ENCODE measurements around the gene TIGD1. TPM values are rescaled to one million over a fixed set of nuclear protein-coding genes. Genes with fewer than 3 reads are reported as not detected.

TIGD1 gene
- total and polyA plus RNA-seq, 2 experiments from 2014 or later: 7.6 to 9.3 TPM

DNA sequence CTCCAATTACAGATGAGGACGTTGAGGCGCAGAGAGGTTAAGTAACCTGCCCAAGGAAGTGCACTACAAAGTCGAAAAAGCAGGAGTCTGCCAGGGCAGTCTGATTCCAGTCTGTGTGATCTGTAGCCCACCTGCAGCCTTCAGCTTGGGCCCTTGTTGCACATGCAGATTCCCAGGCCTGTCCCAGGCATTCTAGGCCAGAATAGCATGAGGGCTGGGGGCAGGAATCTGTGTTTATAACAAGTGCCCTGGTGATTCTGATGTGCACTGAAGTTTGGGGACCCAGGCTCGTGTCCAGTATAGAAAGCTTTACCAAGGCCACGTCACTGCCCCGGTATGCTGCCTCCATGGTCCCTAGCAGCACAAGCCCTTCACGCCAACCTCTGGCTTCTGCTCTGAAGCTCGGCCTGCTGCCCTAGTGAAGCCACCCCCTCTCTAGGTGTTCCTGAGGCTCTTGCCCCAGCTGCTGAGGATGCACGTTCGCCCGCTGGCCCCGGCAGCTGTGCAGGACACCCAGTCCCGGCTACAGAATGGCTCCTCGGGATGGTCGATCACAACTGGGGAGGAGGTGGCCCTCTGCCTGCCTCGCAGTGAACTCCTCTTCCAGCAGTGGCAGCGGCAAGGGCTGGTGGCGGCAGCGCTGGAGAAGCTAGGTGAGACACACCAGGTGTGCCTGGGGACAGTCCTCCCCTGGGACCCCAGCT lies 6.3 kb downstream of the TIGD1 start:
- Mint-ChIP-seq H3K4me3 (no peak overlapping the region), H3K27ac (no peak overlapping the region), H3K9me3 (peaks cover 7% of the 10 kb centered on the region; the same call in 2 of the 3 replicates), H3K27me3 (ENCODE audit: insufficient read depth, low read depth, poor library complexity) (peaks cover 8% of the 10 kb centered on the region), H3K4me1 (peaks cover 15% of the 10 kb centered on the region), H3K36me3 (ENCODE audit: low read depth) (peaks cover 24% of the 10 kb centered on the region)
- no peak overlapping the region for H3K4me3 ChIP-seq
- H3K4me2 ChIP-seq: no peak overlapping the region
- H3K27ac ChIP-seq (ENCODE audit: low read depth): no peak overlapping the region
- TF ChIP-seq, protein P1, sequence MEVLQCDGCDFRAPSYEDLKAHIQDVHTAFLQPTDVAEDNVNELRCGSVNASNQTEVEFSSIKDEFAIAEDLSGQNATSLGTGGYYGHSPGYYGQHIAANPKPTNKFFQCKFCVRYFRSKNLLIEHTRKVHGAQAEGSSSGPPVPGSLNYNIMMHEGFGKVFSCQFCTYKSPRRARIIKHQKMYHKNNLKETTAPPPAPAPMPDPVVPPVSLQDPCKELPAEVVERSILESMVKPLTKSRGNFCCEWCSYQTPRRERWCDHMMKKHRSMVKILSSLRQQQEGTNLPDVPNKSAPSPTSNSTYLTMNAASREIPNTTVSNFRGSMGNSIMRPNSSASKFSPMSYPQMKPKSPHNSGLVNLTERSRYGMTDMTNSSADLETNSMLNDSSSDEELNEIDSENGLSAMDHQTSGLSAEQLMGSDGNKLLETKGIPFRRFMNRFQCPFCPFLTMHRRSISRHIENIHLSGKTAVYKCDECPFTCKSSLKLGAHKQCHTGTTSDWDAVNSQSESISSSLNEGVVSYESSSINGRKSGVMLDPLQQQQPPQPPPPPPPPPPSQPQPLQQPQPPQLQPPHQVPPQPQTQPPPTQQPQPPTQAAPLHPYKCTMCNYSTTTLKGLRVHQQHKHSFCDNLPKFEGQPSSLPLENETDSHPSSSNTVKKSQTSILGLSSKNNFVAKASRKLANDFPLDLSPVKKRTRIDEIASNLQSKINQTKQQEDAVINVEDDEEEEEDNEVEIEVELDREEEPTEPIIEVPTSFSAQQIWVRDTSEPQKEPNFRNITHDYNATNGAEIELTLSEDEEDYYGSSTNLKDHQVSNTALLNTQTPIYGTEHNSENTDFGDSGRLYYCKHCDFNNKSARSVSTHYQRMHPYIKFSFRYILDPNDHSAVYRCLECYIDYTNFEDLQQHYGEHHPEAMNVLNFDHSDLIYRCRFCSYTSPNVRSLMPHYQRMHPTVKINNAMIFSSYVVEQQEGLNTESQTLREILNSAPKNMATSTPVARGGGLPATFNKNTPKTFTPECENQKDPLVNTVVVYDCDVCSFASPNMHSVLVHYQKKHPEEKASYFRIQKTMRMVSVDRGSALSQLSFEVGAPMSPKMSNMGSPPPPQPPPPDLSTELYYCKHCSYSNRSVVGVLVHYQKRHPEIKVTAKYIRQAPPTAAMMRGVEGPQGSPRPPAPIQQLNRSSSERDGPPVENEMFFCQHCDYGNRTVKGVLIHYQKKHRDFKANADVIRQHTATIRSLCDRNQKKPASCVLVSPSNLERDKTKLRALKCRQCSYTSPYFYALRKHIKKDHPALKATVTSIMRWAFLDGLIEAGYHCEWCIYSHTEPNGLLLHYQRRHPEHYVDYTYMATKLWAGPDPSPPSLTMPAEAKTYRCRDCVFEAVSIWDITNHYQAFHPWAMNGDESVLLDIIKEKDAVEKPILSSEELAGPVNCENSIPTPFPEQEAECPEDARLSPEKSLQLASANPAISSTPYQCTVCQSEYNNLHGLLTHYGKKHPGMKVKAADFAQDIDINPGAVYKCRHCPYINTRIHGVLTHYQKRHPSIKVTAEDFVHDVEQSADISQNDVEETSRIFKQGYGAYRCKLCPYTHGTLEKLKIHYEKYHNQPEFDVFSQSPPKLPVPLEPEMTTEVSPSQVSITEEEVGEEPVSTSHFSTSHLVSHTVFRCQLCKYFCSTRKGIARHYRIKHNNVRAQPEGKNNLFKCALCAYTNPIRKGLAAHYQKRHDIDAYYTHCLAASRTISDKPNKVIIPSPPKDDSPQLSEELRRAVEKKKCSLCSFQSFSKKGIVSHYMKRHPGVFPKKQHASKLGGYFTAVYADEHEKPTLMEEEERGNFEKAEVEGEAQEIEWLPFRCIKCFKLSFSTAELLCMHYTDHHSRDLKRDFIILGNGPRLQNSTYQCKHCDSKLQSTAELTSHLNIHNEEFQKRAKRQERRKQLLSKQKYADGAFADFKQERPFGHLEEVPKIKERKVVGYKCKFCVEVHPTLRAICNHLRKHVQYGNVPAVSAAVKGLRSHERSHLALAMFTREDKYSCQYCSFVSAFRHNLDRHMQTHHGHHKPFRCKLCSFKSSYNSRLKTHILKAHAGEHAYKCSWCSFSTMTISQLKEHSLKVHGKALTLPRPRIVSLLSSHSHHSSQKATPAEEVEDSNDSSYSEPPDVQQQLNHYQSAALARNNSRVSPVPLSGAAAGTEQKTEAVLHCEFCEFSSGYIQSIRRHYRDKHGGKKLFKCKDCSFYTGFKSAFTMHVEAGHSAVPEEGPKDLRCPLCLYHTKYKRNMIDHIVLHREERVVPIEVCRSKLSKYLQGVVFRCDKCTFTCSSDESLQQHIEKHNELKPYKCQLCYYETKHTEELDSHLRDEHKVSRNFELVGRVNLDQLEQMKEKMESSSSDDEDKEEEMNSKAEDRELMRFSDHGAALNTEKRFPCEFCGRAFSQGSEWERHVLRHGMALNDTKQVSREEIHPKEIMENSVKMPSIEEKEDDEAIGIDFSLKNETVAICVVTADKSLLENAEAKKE (CRISPR knock-in tag; IDR thresholded peaks at IDR 0.05): no peak
- no peak for TF ChIP-seq JUNB (IDR thresholded peaks at IDR 0.05; ENCODE audit: unreplicated experiment)
- TF ChIP-seq ZNF114 (CRISPR knock-in tag; IDR thresholded peaks at IDR 0.05): no peak
- TF ChIP-seq, protein P2, sequence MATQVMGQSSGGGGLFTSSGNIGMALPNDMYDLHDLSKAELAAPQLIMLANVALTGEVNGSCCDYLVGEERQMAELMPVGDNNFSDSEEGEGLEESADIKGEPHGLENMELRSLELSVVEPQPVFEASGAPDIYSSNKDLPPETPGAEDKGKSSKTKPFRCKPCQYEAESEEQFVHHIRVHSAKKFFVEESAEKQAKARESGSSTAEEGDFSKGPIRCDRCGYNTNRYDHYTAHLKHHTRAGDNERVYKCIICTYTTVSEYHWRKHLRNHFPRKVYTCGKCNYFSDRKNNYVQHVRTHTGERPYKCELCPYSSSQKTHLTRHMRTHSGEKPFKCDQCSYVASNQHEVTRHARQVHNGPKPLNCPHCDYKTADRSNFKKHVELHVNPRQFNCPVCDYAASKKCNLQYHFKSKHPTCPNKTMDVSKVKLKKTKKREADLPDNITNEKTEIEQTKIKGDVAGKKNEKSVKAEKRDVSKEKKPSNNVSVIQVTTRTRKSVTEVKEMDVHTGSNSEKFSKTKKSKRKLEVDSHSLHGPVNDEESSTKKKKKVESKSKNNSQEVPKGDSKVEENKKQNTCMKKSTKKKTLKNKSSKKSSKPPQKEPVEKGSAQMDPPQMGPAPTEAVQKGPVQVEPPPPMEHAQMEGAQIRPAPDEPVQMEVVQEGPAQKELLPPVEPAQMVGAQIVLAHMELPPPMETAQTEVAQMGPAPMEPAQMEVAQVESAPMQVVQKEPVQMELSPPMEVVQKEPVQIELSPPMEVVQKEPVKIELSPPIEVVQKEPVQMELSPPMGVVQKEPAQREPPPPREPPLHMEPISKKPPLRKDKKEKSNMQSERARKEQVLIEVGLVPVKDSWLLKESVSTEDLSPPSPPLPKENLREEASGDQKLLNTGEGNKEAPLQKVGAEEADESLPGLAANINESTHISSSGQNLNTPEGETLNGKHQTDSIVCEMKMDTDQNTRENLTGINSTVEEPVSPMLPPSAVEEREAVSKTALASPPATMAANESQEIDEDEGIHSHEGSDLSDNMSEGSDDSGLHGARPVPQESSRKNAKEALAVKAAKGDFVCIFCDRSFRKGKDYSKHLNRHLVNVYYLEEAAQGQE (IDR thresholded peaks at IDR 0.05; ENCODE audit: unreplicated experiment): no peak
- TF ChIP-seq, protein P3, sequence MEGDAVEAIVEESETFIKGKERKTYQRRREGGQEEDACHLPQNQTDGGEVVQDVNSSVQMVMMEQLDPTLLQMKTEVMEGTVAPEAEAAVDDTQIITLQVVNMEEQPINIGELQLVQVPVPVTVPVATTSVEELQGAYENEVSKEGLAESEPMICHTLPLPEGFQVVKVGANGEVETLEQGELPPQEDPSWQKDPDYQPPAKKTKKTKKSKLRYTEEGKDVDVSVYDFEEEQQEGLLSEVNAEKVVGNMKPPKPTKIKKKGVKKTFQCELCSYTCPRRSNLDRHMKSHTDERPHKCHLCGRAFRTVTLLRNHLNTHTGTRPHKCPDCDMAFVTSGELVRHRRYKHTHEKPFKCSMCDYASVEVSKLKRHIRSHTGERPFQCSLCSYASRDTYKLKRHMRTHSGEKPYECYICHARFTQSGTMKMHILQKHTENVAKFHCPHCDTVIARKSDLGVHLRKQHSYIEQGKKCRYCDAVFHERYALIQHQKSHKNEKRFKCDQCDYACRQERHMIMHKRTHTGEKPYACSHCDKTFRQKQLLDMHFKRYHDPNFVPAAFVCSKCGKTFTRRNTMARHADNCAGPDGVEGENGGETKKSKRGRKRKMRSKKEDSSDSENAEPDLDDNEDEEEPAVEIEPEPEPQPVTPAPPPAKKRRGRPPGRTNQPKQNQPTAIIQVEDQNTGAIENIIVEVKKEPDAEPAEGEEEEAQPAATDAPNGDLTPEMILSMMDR (conservative IDR thresholded peaks at IDR 0.05; ENCODE audit: low read depth in 2 of 2): no peak
- no peak for TF ChIP-seq EZH2 (IDR thresholded peaks at IDR 0.05; ENCODE audit: low read depth, unreplicated experiment)
- TF ChIP-seq, protein P4, sequence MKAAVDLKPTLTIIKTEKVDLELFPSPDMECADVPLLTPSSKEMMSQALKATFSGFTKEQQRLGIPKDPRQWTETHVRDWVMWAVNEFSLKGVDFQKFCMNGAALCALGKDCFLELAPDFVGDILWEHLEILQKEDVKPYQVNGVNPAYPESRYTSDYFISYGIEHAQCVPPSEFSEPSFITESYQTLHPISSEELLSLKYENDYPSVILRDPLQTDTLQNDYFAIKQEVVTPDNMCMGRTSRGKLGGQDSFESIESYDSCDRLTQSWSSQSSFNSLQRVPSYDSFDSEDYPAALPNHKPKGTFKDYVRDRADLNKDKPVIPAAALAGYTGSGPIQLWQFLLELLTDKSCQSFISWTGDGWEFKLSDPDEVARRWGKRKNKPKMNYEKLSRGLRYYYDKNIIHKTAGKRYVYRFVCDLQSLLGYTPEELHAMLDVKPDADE (IDR thresholded peaks at IDR 0.05): no peak
- TF ChIP-seq ZNF331 (CRISPR knock-in tag; IDR thresholded peaks at IDR 0.05; ENCODE audit: low read depth): no peak
- TF ChIP-seq CREB1 (CRISPR knock-in tag; IDR thresholded peaks at IDR 0.05; ENCODE audit: low read depth): no peak
- TF ChIP-seq NANOG (IDR thresholded peaks at IDR 0.05; ENCODE audit: borderline replicate concordance): no peak
- TF ChIP-seq EZH2phosphoT487 (IDR thresholded peaks at IDR 0.05; ENCODE audit: unreplicated experiment): no peak
- TF ChIP-seq POLR2AphosphoS5 (IDR thresholded peaks at IDR 0.05; ENCODE audit: low read depth): no peak
- no peak for TF ChIP-seq STAT1 (IDR thresholded peaks at IDR 0.05; ENCODE audit: unreplicated experiment)
- H2AFZ ChIP-seq: no peak overlapping the region
- no peaks in the 10 kb centered on the region; the same call in 1 of the 2 replicates for H3K4me1 ChIP-seq (ENCODE audit: insufficient read depth)
- 0 out of 2 replicates have a peak, but pooled peaks cover 3% of the 10 kb centered on the region for H4K20me1 ChIP-seq (replicated peaks; ENCODE audit: insufficient read depth)
- H3K27me3 ChIP-seq (ENCODE audit: insufficient read depth): no peaks in the 10 kb centered on the region
- DNase-seq (ENCODE audit: low spot score) (no peak), ATAC-seq (no peak)
- peaks cover 26% of the 10 kb centered on the region for H3K79me2 ChIP-seq (replicated peaks; ENCODE audit: insufficient read depth)
- peaks cover 7% of the 10 kb centered on the region; the same call in 1 of the 2 replicates for H3K36me3 ChIP-seq (ENCODE audit: insufficient read depth)
- H3F3A ChIP-seq (replicated peaks; ENCODE audit: low read depth): no peaks in the 10 kb centered on the region
- H3K9me2 ChIP-seq (ENCODE audit: insufficient read depth): no peaks in the 10 kb centered on the region

All from GM23338 (cell line).